Ovary (tissue), 9 donors: ENCODE measurements around the gene ATXN2. TPM values are rescaled to one million over a fixed set of nuclear protein-coding genes. Genes with fewer than 3 reads are reported as not detected.

Experiments used
- DNase-seq, 5 donors: peaks; one replicate each; pipeline ENCODE4 v3.0.0-alpha.2; 2019 to 2020
- H3K27ac ChIP-seq, 2 donors: fragments of 200-600 bp; one replicate each; pipeline versions ENCODE4 v1.5.1 to v1.8.0; 2019 to 2022
- H3K27me3 ChIP-seq: fragments of 200-600 bp; one replicate; pipeline ENCODE4 v1.8.0; 2022
- H3K36me3 ChIP-seq: fragments of 200-600 bp; sonication (generic); one replicate; pipeline ENCODE4 v1.5.1; 2019
- H3K4me1 ChIP-seq: one replicate; pipeline ENCODE4 v1.8.1; 2013; ENCODE audit warnings: mild to moderate bottlenecking, moderate library complexity; ENCODE audit not compliant: insufficient read depth
- H3K4me3 ChIP-seq: fragments of 200-600 bp; sonication (generic); one replicate; pipeline ENCODE4 v1.5.1; 2017
- H3K9me3 ChIP-seq, 2 donors: fragments of 200-600 bp in 1 of 2; sonication (generic) in 1 of 2; one replicate each; pipeline versions ENCODE4 v1.5.1 to v1.8.1; 2013 to 2019; ENCODE audit warnings: mild to moderate bottlenecking in 1 of 2, moderate library complexity in 1 of 2
- EP300 ChIP-seq: sonication (generic); formaldehyde crosslinking; IDR thresholded peaks from one replicate; pipeline ENCODE4 v1.6.1; 2017; ENCODE audit warnings: antibody characterized with exemption
- POLR2A ChIP-seq: fragments of 450-650 bp; IDR thresholded peaks from one replicate; pipeline ENCODE4 v1.6.1; 2017; ENCODE audit warnings: antibody characterized with exemption, mild to moderate bottlenecking, moderate library complexity
- WGBS, 3 donors: extraction: QIAGEN DNeasy Blood & Tissue Kit in 1 of 3; methylation state at CpG; one replicate each; pipeline versions ENCODE4 v1.1.5 to v1.1.7; 2013 to 2017; 5-methylcytosine and 5-hydroxymethylcytosine counted together
- intact Hi-C, 4 donors: fragments of 100-400 bp; cut with DNase I; formaldehyde crosslinking; loops; one replicate each; pipeline versions ENCODE4 v1.11.0 to v1.15.1; 2022 to 2023
- polyA plus RNA-seq, 2 donors: library from polyadenylated mRNA; stranded (reverse); fragments of 200-250 nt in 1 of 2; fragments of 350-450 nt in 1 of 2; fragmentation: Illumina TruSeq in 1 of 2; extraction: RNeasy Lipid Tissue Mini Kit (QIAGEN cat#74804) in 1 of 2; gene quantifications; one replicate each; pipeline ENCODE4 v1.2.3, GENCODE V29; 2013 to 2014
- total RNA-seq, 7 donors: library from RNA; depleted of rRNA in 2 of 7; stranded (reverse); fragments of >200 nt in 2 of 7; fragmentation: NEBNext Ultra II Directional in 3 of 7; extraction: Animal tissue kit (Norgen Biotek cat#: 25700) in 3 of 7; gene quantifications; one replicate each; pipeline versions ENCODE4 v1.1.0 to v1.2.4, GENCODE V29; 2016 to 2023
- TF ChIP-seq, protein P1 (sequence below), 3 donors: fragments of 450-650 bp in 2 of 3; fragments of 200-600 bp in 1 of 3; IDR thresholded peaks; one replicate each; pipeline versions ENCODE4 v1.5.1 to v1.8.0; 2016 to 2022; ENCODE audit warnings: antibody characterized with exemption in 3 of 3, mild to moderate bottlenecking in 1 of 3
- donor health status: DM: no; HTN: no; CAD: no; lungs with moderate emphysema.
- donor health status: DM: no; HTN: no; CAD: no.
- donor health status: Bipolar disorder and iron deficiency.
- donor health status: DM: yes; HTN: yes; CAD: no.
- donor health status: DM: no; HTN: no; CAD: no.
- donor health status: DM: yes; HTN: yes; CAD: no.

ATXN2 gene
- total and polyA plus RNA-seq, 9 donors, result 28.4 to 106 (median 60.9) TPM

DNA sequence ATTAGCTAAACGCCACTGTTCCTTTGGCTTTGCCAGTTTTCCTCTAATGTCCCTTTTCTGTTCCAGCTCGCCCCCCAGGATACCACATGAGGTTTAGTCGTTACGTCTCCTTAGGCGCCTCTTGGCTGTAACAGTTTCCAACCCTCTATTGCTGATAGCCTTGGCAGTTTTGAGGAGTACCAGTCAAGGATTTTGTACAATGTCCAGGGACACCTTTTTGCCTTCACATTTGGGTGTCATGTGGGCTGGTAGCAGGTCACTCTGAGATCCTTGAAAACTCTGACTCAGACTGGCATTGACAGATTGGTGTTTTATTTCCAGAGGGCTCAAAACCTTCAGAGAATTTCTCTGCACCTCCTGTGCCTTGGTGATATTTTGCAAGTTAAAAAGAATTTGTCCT, 179.3 kb downstream of the ATXN2 start:
- Histone ChIP-seq H3K27ac (no peak overlapping the region), H3K4me1 (peaks cover 1% of the 10 kb centered on the region), H3K27me3 (no peaks in the 10 kb centered on the region), H3K36me3 (no peaks in the 10 kb centered on the region), H3K9me3 (no peaks in the 10 kb centered on the region), H3K4me3 (no peak overlapping the region)
- 94 to 96% (median 94%) methylated on average over 5 of the region's 5 CpGs for WGBS, 3 donors
- DNase-seq, result no peak
- intact Hi-C loops, result no loop called here
- TF ChIP-seq, protein P1, sequence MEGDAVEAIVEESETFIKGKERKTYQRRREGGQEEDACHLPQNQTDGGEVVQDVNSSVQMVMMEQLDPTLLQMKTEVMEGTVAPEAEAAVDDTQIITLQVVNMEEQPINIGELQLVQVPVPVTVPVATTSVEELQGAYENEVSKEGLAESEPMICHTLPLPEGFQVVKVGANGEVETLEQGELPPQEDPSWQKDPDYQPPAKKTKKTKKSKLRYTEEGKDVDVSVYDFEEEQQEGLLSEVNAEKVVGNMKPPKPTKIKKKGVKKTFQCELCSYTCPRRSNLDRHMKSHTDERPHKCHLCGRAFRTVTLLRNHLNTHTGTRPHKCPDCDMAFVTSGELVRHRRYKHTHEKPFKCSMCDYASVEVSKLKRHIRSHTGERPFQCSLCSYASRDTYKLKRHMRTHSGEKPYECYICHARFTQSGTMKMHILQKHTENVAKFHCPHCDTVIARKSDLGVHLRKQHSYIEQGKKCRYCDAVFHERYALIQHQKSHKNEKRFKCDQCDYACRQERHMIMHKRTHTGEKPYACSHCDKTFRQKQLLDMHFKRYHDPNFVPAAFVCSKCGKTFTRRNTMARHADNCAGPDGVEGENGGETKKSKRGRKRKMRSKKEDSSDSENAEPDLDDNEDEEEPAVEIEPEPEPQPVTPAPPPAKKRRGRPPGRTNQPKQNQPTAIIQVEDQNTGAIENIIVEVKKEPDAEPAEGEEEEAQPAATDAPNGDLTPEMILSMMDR (IDR thresholded peaks at IDR 0.05), result no peak
- TF ChIP-seq POLR2A, result no peak

DNA sequence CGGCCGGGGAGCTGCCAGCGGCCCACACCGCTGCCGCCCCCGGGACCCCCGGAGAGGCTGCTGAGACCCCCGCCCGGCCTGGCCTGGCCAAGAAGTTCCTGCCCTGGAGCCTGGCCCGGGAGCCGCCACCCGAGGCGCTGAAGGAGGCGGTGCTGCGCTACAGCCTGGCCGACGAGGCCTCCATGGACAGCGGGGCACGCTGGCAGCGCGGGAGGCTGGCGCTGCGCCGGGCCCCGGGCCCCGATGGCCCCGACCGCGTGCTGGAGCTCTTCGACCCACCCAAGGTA, 180.6 kb downstream of the ATXN2 start:
- no peaks in the 10 kb centered on the region for H3K9me3 ChIP-seq
- WGBS, 3 donors, result 89 to 95% (median 92%) methylated on average over 30 of the region's 30 CpGs
- no peak for DNase-seq
- H3K4me3 ChIP-seq, result no peak overlapping the region
- H3K27ac ChIP-seq, result no peak overlapping the region
- no peaks in the 10 kb centered on the region for H3K4me1 ChIP-seq
- TF ChIP-seq POLR2A, result no peak
- H3K36me3 ChIP-seq, result no peaks in the 10 kb centered on the region
- intact Hi-C loops, result no loop called here
- no peaks in the 10 kb centered on the region for H3K27me3 ChIP-seq

DNA sequence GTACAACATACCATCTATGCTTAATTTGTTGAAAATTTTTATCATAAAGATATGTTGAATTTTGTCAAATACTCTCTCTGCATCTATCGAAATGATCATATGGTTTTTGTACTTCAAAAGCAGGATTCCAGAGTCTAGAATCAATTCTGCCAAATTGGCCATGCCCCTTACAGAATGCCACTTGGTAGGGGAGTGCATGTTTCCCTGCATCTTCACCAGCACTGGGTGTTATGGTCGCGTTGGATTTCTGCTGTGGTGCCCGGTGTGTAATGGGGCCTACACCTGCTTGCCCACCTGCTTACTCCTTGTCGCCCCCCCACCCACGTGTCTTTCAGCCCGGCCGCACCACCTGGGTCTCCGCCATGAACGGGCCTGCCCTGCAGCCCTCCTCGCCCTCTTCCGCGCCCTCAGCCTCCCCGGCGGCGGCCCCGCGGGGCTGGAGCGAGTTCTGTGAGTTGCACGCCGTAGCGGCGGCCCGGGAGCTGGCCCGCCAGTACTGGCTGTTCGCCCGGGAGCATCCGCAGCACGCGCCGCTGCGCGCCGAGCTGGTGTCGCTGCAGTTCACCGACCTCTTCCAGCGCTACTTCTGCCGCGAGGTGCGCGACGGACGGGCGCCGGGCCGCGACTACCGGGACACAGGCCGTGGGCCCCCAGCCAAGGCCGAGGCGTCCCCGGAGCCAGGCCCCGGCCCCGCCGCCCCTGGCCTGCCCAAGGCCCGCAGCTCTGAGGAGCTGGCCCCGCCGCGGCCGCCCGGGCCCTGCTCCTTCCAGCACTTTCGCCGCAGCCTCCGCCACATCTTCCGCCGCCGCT, 181.1 kb downstream of the ATXN2 start:
- H3K4me3 ChIP-seq, result no peak overlapping the region
- intact Hi-C loops, result no loop called here
- H3K27me3 ChIP-seq, result no peaks in the 10 kb centered on the region
- no peak for DNase-seq
- 90 to 96% (median 90%) methylated on average over 61 to 67 of the region's 67 CpGs for WGBS, 3 donors
- H3K4me1 ChIP-seq, result peaks cover 2% of the 10 kb centered on the region
- no peak for TF ChIP-seq POLR2A
- TF ChIP-seq EP300, result no peak
- TF ChIP-seq, protein P1 (IDR thresholded peaks at IDR 0.05), result no peak
- H3K36me3 ChIP-seq, result no peaks in the 10 kb centered on the region
- no peak overlapping the region for H3K27ac ChIP-seq
- no peaks in the 10 kb centered on the region for H3K9me3 ChIP-seq

DNA sequence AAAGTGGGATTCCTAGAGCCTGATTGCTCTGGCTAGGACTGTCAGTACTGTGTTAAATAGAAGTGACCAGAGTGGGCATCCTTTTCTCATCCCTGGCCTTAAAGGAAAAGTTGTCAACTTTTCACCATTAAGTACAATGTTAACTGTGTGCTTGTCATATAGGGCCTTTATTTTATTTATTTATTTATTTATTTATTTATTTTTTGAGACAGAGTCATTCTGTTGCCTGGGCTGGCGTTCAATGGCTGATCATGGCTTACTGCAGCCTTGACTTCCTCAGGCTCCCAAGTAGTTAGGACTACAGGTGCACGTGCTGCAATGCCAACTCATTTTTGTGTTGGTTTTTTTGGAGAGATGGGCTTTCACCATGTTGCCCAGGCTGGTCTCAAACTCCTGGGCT, 181.8 kb downstream of the ATXN2 start:
- WGBS, 3 donors, result 89 to 95% (median 92%) methylated on average over 2 of the region's 2 CpGs
- no peaks in the 10 kb centered on the region for H3K9me3 ChIP-seq
- H3K4me1 ChIP-seq, result peaks cover 2% of the 10 kb centered on the region
- no peak for DNase-seq
- intact Hi-C loops, result no loop called here
- H3K27ac ChIP-seq, result no peak overlapping the region
- TF ChIP-seq POLR2A (no peak), EP300 (no peak)
- TF ChIP-seq, protein P1 (IDR thresholded peaks at IDR 0.05), result no peak
- no peak overlapping the region for H3K4me3 ChIP-seq
- H3K27me3 ChIP-seq, result no peaks in the 10 kb centered on the region
- no peaks in the 10 kb centered on the region for H3K36me3 ChIP-seq

DNA sequence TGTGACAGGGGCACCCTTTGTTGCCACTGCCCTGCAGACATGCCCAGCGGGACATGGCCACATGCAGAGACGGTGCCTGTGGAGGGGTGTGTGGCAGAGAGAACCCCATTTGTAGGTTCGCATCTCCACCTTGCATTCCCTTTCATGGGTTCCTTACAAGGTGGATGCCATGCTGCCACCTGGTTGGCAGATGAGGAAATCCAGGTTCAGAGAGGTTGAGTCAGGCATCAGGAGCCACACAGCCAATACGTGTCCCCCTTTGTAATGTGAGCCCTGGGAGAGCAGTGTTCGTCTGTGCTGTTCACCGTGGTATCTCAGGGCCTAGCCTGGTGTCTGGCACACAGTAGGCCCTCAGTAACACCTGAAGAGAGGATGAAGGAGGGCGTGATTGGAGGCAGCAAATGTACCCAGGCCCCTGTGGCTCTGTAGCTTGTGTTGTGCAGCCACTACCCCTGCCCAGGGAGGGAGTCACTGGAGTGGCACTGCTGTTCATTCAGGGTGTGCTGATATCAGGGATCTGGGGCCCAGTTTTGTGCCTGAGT, 184.3 kb downstream of the ATXN2 start:
- no peaks in the 10 kb centered on the region for H3K36me3 ChIP-seq
- intact Hi-C loops, result no loop called here
- H3K27me3 ChIP-seq, result no peaks in the 10 kb centered on the region
- no peak for DNase-seq
- no peak overlapping the region for H3K27ac ChIP-seq
- H3K4me3 ChIP-seq, result no peak overlapping the region
- TF ChIP-seq POLR2A (no peak), EP300 (no peak)
- TF ChIP-seq, protein P1 (IDR thresholded peaks at IDR 0.05), result no peak
- H3K4me1 ChIP-seq, result peaks cover 4% of the 10 kb centered on the region
- WGBS, 3 donors, result 93 to 97% (median 94%) methylated on average over 7 of the region's 7 CpGs
- no peaks in the 10 kb centered on the region for H3K9me3 ChIP-seq
